CD14-positive monocyte (primary cell): Measurements from ENCODE around the gene HS1BP3. TPM values are rescaled to one million over a fixed set of nuclear protein-coding genes. Genes with fewer than 3 reads are reported as not detected.

Experiments used
- DNase-seq, 3 donors: peaks; one replicate each; pipeline ENCODE4 v3.0.0-alpha.2; 2011 to 2022
- H2AFZ ChIP-seq: 2 replicates; pipeline ENCODE4 v1.6.0; 2012; ENCODE audit warnings: mild to moderate bottlenecking, low read depth, low read length, inconsistent platforms; ENCODE audit not compliant: insufficient read depth, poor library complexity, severe bottlenecking
- H3K27ac ChIP-seq, 2 donors: 1 replicate in 1 of 2; 2 replicates in 1 of 2; pipeline ENCODE4 v1.5.1; 2012 to 2013; ENCODE audit warnings: low read length in 2 of 2, control low read depth in 1 of 2, inconsistent platforms in 1 of 2, low read depth in 1 of 2, mild to moderate bottlenecking in 1 of 2
- H3K27me3 ChIP-seq, 2 donors: one replicate each; pipeline versions ENCODE4 v1.6.0 to v1.6.1; 2011 to 2013; ENCODE audit warnings: low read length in 2 of 2; ENCODE audit not compliant: control insufficient read depth in 2 of 2, insufficient read depth in 2 of 2
- H3K36me3 ChIP-seq, 2 donors: replicated peaks in 1 of 2; 1 replicate in 1 of 2; 2 replicates in 1 of 2; pipeline versions ENCODE4 v1.5.1 to v1.6.1; 2012 to 2013; ENCODE audit warnings: low read length in 2 of 2, control low read depth in 1 of 2, inconsistent platforms in 1 of 2, mild to moderate bottlenecking in 1 of 2; ENCODE audit not compliant: insufficient read depth in 2 of 2, control insufficient read depth in 1 of 2
- H3K4me1 ChIP-seq, 2 donors: 1 replicate in 1 of 2; 2 replicates in 1 of 2; pipeline versions ENCODE4 v1.5.1 to v1.6.1; 2012 to 2013; ENCODE audit warnings: low read length in 2 of 2, control low read depth in 1 of 2, inconsistent platforms in 1 of 2, mild to moderate bottlenecking in 1 of 2, moderate library complexity in 1 of 2; ENCODE audit not compliant: insufficient read depth in 2 of 2, control insufficient read depth in 1 of 2
- H3K4me2 ChIP-seq: replicated peaks from 2 replicates; pipeline ENCODE3; 2012; ENCODE audit warnings: low read length, moderate library complexity, mild to moderate bottlenecking; ENCODE audit not compliant: poor library complexity, severe bottlenecking; ENCODE audit errors: extremely low read depth
- H3K4me3 ChIP-seq, 3 experiments: fragments of 200-600 bp in 1 of 3; sonication (generic) in 1 of 3; replicated peaks in 1 of 3; 1 replicate in 2 of 3; 2 replicates in 1 of 3; pipeline ENCODE4 v1.5.1; 2011 to 2013; ENCODE audit warnings: low read length in 3 of 3, mild to moderate bottlenecking in 3 of 3, control low read depth in 2 of 3, low read depth in 2 of 3, inconsistent platforms in 1 of 3, moderate library complexity in 1 of 3
- H3K79me2 ChIP-seq: 2 replicates; pipeline ENCODE4 v1.6.0; 2012; ENCODE audit warnings: mild to moderate bottlenecking, control low read depth, inconsistent platforms, low read length, moderate library complexity; ENCODE audit not compliant: insufficient read depth
- H3K9ac ChIP-seq: 2 replicates; pipeline ENCODE4 v1.6.0; 2017; ENCODE audit warnings: low read length, mild to moderate bottlenecking; ENCODE audit not compliant: insufficient read depth, poor library complexity, severe bottlenecking
- H3K9me3 ChIP-seq, 2 donors: replicated peaks in 1 of 2; 1 replicate in 1 of 2; 2 replicates in 1 of 2; pipeline versions ENCODE4 v1.5.1 to v1.6.1; 2012 to 2013; ENCODE audit warnings: low read length in 2 of 2, control low read depth in 1 of 2; ENCODE audit not compliant: control insufficient read depth in 1 of 2, insufficient read depth in 1 of 2
- H4K20me1 ChIP-seq: 2 replicates; pipeline ENCODE4 v1.6.0; 2012; ENCODE audit warnings: mild to moderate bottlenecking, low read length, control low read depth, moderate library complexity; ENCODE audit not compliant: insufficient read depth
- H3K27ac Mint-ChIP-seq, 7 donors: one replicate each; pipeline ENCODE4 v1.8.0; 2020; ENCODE audit warnings: mild to moderate bottlenecking in 7 of 7, mixed read lengths in 7 of 7, moderate library complexity in 6 of 7, inconsistent platforms in 2 of 7
- H3K27me3 Mint-ChIP-seq, 3 donors: one replicate each; pipeline ENCODE4 v1.8.0; 2021 to 2022; ENCODE audit warnings: low read depth in 3 of 3, mild to moderate bottlenecking in 3 of 3, mixed read lengths in 3 of 3, moderate library complexity in 3 of 3, inconsistent platforms in 1 of 3
- H3K36me3 Mint-ChIP-seq, 2 donors: one replicate each; pipeline ENCODE4 v1.8.0; 2020; ENCODE audit warnings: mixed read lengths in 2 of 2, inconsistent platforms in 1 of 2, mild to moderate bottlenecking in 1 of 2
- H3K4me1 Mint-ChIP-seq: one replicate; pipeline ENCODE4 v1.8.0; 2020; ENCODE audit warnings: mild to moderate bottlenecking, mixed read lengths
- H3K4me3 Mint-ChIP-seq, 2 donors: one replicate each; pipeline ENCODE4 v1.8.0; 2020; ENCODE audit warnings: mild to moderate bottlenecking in 2 of 2, mixed read lengths in 2 of 2, moderate library complexity in 1 of 2
- H3K9me3 Mint-ChIP-seq, 7 donors: one replicate each; pipeline ENCODE4 v1.8.0; 2020 to 2022; ENCODE audit warnings: mixed read lengths in 7 of 7, mild to moderate bottlenecking in 6 of 7, moderate library complexity in 6 of 7, inconsistent platforms in 2 of 7
- WGBS: methylation state at CpG from one replicate; pipeline ENCODE4 v1.1.5; 2013; ENCODE audit warnings: missing lambda C conversion rate; ENCODE audit not compliant: insufficient coverage; 5-methylcytosine and 5-hydroxymethylcytosine counted together
- intact Hi-C, 2 donors: fragments of 100-400 bp; cut with micrococcal nuclease; formaldehyde crosslinking; loops; one replicate each; pipeline versions ENCODE4 v1.15.0 to v1.15.1; 2023
- polyA plus RNA-seq, 3 donors: library from polyadenylated mRNA; depleted of rRNA in 1 of 3; unstranded in 2 of 3; stranded (reverse) in 1 of 3; fragments of 300-500 nt in 2 of 3; fragments of >200 nt in 1 of 3; fragmentation: Illumina TruSeq in 2 of 3; gene quantifications; 1 replicate in 2 of 3; 2 replicates in 1 of 3; pipeline ENCODE4 v1.2.3, GENCODE V29; 2012 to 2021
- TF ChIP-seq, protein P1 (sequence below): fragments of 200-600 bp; IDR thresholded peaks from one replicate; pipeline ENCODE4 v1.8.0; 2022; ENCODE audit warnings: antibody characterized with exemption, mild to moderate bottlenecking

The HS1BP3 gene
- polyA plus RNA-seq, 3 donors, result 45.1 to 48.9 (median 45.4) TPM

DNA sequence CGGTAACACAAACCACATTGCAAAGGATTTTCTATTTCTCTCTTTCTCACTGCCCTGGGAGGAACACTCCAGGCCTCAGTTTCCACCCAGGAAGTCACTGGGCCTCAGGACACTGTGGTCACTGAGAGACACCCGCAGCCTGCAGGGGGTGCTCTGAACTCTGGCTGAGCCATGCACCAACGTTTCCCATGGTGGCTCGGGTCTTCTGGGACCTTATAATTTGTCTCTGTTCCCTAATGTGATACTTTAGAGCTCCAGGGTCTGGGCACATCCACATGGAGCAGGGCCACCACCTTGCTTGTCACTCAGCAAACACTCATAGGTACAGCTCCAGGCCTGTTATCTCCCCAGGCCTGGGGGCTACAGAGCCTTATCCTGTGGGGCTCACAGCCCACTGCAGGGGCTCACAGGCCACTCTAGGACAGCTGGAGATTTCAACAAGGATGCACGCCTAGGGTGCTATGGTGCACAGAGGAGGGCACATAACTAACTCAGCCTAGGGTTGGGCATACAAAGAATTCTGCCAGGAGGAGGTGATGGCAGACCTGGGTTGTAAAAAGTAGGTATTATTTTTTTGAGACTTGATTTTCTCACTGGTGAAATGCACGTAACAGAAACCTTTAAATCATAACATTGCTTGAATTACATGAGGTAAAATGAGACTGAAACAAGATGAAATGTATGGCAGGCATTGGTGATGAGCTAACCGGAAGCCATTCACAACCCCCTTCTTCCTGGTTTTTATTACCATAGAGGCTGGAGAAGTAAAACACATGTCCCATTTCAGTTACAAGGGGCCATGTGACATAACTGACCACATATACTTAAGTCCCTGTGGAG is 3.0 kb upstream of the HS1BP3 start:
- peak overlapping the region in 1 of 2 donors; percentile 56 for H3K4me3 Mint-ChIP-seq
- Histone ChIP-seq H3K4me1 (peaks cover 33 to 35% of the 10 kb centered on the region in 2 donors), H2AFZ (peak overlapping the region; percentile 22), H3K9ac (no peak overlapping the region), H3K4me2 (no peak overlapping the region), H3K27ac (no peak overlapping the region), H3K79me2 (peaks cover 20% of the 10 kb centered on the region), H3K9me3 (no peaks in the 10 kb centered on the region), H4K20me1 (peaks cover 5% of the 10 kb centered on the region), H3K4me3 (no peak overlapping the region), H3K27me3 (peaks cover 0 to 1% of the 10 kb centered on the region in 2 donors), H3K36me3 (no peaks in the 10 kb centered on the region)
- TF ChIP-seq, protein P1, sequence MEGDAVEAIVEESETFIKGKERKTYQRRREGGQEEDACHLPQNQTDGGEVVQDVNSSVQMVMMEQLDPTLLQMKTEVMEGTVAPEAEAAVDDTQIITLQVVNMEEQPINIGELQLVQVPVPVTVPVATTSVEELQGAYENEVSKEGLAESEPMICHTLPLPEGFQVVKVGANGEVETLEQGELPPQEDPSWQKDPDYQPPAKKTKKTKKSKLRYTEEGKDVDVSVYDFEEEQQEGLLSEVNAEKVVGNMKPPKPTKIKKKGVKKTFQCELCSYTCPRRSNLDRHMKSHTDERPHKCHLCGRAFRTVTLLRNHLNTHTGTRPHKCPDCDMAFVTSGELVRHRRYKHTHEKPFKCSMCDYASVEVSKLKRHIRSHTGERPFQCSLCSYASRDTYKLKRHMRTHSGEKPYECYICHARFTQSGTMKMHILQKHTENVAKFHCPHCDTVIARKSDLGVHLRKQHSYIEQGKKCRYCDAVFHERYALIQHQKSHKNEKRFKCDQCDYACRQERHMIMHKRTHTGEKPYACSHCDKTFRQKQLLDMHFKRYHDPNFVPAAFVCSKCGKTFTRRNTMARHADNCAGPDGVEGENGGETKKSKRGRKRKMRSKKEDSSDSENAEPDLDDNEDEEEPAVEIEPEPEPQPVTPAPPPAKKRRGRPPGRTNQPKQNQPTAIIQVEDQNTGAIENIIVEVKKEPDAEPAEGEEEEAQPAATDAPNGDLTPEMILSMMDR, result no peak
- peaks cover 35% of the 10 kb centered on the region for H3K4me1 Mint-ChIP-seq
- H3K36me3 Mint-ChIP-seq, result peaks cover 0 to 9% of the 10 kb centered on the region in 2 donors
- intact Hi-C loops, result loop anchor here in 1 of 2 donors (10.0 kb wide), 1 partner anchor 749 kb away; the partner anchor contains the start of gene TTC32
- peaks cover 0 to 5% (median 0%) of the 10 kb centered on the region in 7 donors for H3K9me3 Mint-ChIP-seq
- 93% methylated on average over 4 of the region's 7 CpGs for WGBS
- peaks cover 4 to 9% (median 7%) of the 10 kb centered on the region in 3 donors for H3K27me3 Mint-ChIP-seq
- H3K27ac Mint-ChIP-seq, result peak overlapping the region in 2 of 7 donors; percentile 65 to 69
- peak in 1 of 3 donors; percentile 8 for DNase-seq

DNA sequence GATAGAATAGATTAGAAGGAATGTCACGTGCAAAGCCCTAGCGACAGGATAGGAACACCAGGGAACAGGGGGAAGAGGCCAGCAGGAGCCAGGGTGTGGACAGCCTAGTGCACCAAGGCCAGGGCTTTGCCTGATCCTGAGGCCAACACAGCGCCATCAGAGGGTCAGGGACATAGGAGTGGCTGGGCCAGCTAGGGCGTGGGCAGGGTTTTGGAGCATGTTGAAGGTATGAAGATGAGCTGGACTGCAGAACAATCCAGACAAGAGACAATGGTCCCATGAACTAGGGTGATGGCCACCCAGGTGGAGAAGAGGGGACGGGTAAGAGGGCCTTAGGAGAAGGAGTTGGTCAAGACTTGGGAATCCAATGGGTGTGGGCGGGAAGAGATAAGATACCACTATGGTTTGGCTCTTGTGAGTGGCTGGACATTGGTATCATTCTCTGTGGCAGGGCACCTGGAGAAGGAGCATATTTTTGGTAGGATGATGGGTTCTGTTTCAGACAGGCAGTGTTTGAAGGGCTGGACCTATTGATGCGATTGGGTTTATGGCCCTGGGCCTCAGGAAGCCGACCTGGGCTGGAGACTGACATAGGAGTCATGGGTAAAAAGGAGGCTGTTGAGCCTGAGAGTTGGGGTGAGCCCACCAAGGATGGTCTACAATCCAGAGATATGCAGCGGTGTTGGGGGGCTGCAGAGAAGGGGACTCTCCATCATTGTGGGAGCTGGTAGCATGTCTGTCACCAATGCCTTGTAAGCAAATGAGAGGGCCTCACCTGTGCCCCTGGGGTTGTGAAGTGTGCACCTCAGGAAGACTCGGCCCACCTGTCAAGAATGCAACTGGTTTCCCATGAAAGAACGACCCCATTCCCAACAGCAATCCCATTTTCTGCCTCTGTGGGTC is 2.0 kb upstream of the HS1BP3 start:
- H3K27ac ChIP-seq, result no peak overlapping the region
- H3K4me1 ChIP-seq, result peaks cover 36 to 41% of the 10 kb centered on the region in 2 donors
- TF ChIP-seq, protein P1, result no peak
- intact Hi-C loops, result loop anchor here in 1 of 2 donors (10.0 kb wide), 1 partner anchor 748 kb away; the partner anchor contains the start of gene TTC32
- H3K9me3 ChIP-seq, result no peaks in the 10 kb centered on the region
- no peaks in the 10 kb centered on the region for H3K27me3 ChIP-seq
- H3K27ac Mint-ChIP-seq, result peak overlapping the region in 3 of 7 donors; percentile 11 to 72 (median 63)
- 97% methylated on average over 8 of the region's 11 CpGs for WGBS
- peaks cover 14% of the 10 kb centered on the region for H4K20me1 ChIP-seq
- peaks cover 0 to 5% (median 1%) of the 10 kb centered on the region in 7 donors for H3K9me3 Mint-ChIP-seq
- H3K4me2 ChIP-seq, result no peak overlapping the region
- no peak overlapping the region for H2AFZ ChIP-seq
- H3K27me3 Mint-ChIP-seq, result peaks cover 0 to 3% (median 3%) of the 10 kb centered on the region in 3 donors
- DNase-seq, result no peak
- H3K36me3 ChIP-seq, result no peaks in the 10 kb centered on the region
- H3K4me3 Mint-ChIP-seq, result no peak overlapping the region
- H3K9ac ChIP-seq, result no peak overlapping the region
- H3K36me3 Mint-ChIP-seq, result peaks cover 2 to 15% of the 10 kb centered on the region in 2 donors
- peaks cover 45% of the 10 kb centered on the region for H3K4me1 Mint-ChIP-seq
- H3K79me2 ChIP-seq, result peaks cover 28% of the 10 kb centered on the region
- H3K4me3 ChIP-seq, result no peak overlapping the region
